ENCODE measurements around the gene CDNF. TPM values are rescaled to one million over a fixed set of nuclear protein-coding genes. Genes with fewer than 3 reads are reported as not detected.
A peak's percentile ranks its signal among the peaks of the same experiment; 100 is the strongest.

The CDNF gene
- total RNA-seq, 1 experiment from 2014 or later = 0.34 TPM

- BruUV-seq (replicated peaks) = no TSS peak
- intact Hi-C loops (cut with micrococcal nuclease; ENCODE audit: unreplicated experiment) = loop anchor here (2.0 kb wide), 1 partner anchor 325 kb away; no protein-coding TSS in a partner anchor
- no peak overlapping the region for H3K4me3 ChIP-seq (ENCODE audit: low read depth, low read length, poor library complexity, severe bottlenecking)
- ChIA-PET CTCF (interaction anchor here (0.7 to 1.3 kb wide), 2 partner anchors 289 to 325 kb away, joined by 3 to 4 read pairs; no protein-coding TSS in a partner anchor), POLR2A (ENCODE audit: low non-redundant PET) (no interaction called here)
- H3K36me3 ChIP-seq (ENCODE audit: insufficient read depth, low read length, poor library complexity, severe bottlenecking) = no peaks in the 10 kb centered on the region
- H3K27me3 ChIP-seq (replicated peaks; ENCODE audit: insufficient read depth, low read depth, low read length, poor library complexity) = no peaks in the 10 kb centered on the region
- no peak for DNase-seq (ENCODE audit: low spot score)
- H3K4me1 ChIP-seq (ENCODE audit: insufficient read depth, low read length, poor library complexity, severe bottlenecking) = no peaks in the 10 kb centered on the region
- no peaks in the 10 kb centered on the region for H3K9me3 ChIP-seq (ENCODE audit: low read depth, low read length, poor library complexity, severe bottlenecking)
- TF ChIP-seq EZH2 (IDR thresholded peaks at IDR 0.05; ENCODE audit: borderline replicate concordance, low read depth, low read length, poor library complexity, severe bottlenecking) (no peak), CTCF (conservative IDR thresholded peaks at IDR 0.05; ENCODE audit: low read depth, low read length) (no peak)
- H3K27ac ChIP-seq (ENCODE audit: low read depth, low read length, poor library complexity, severe bottlenecking) = no peak overlapping the region
These were observed 13.9 kb downstream of the CDNF start for GRCh38 chr10:14823966-14824365.

- DNase-seq (ENCODE audit: low spot score) = peak; percentile 60
- no TSS peak for BruUV-seq (replicated peaks)
- Histone ChIP-seq H3K9me3 (ENCODE audit: low read depth, low read length, poor library complexity, severe bottlenecking) (no peaks in the 10 kb centered on the region), H3K4me3 (ENCODE audit: low read depth, low read length, poor library complexity, severe bottlenecking) (no peak overlapping the region), H3K27ac (ENCODE audit: low read depth, low read length, poor library complexity, severe bottlenecking) (no peak overlapping the region), H3K27me3 (replicated peaks; ENCODE audit: insufficient read depth, low read depth, low read length, poor library complexity) (no peaks in the 10 kb centered on the region), H3K4me1 (ENCODE audit: insufficient read depth, low read length, poor library complexity, severe bottlenecking) (no peaks in the 10 kb centered on the region), H3K36me3 (ENCODE audit: insufficient read depth, low read length, poor library complexity, severe bottlenecking) (no peaks in the 10 kb centered on the region)
- intact Hi-C loops (cut with micrococcal nuclease; ENCODE audit: unreplicated experiment) = loop anchor here (2.0 kb wide), 1 partner anchor 324 kb away; no protein-coding TSS in a partner anchor
- ChIA-PET CTCF (interaction anchor here (0.6 to 1.3 kb wide), 3 partner anchors 41 to 324 kb away, joined by 3 to 5 read pairs (median 4); no protein-coding TSS in a partner anchor), POLR2A (ENCODE audit: low non-redundant PET) (no interaction called here)
- TF ChIP-seq CTCF (conservative IDR thresholded peaks at IDR 0.05; ENCODE audit: low read depth, low read length) = peak; percentile 71
- no peak for TF ChIP-seq EZH2 (IDR thresholded peaks at IDR 0.05; ENCODE audit: borderline replicate concordance, low read depth, low read length, poor library complexity, severe bottlenecking)
These were observed 14.7 kb downstream of the CDNF start for GRCh38 chr10:14822879-14823755.

GRCh38 chr10:14821635-14822375, 16.0 kb downstream of the CDNF start:
- Histone ChIP-seq H3K27me3 (replicated peaks; ENCODE audit: insufficient read depth, low read depth, low read length, poor library complexity) (no peaks in the 10 kb centered on the region), H3K4me1 (ENCODE audit: insufficient read depth, low read length, poor library complexity, severe bottlenecking) (no peaks in the 10 kb centered on the region), H3K27ac (ENCODE audit: low read depth, low read length, poor library complexity, severe bottlenecking) (no peak overlapping the region), H3K36me3 (ENCODE audit: insufficient read depth, low read length, poor library complexity, severe bottlenecking) (no peaks in the 10 kb centered on the region), H3K4me3 (ENCODE audit: low read depth, low read length, poor library complexity, severe bottlenecking) (no peak overlapping the region), H3K9me3 (ENCODE audit: low read depth, low read length, poor library complexity, severe bottlenecking) (no peaks in the 10 kb centered on the region)
- DNase-seq (ENCODE audit: low spot score) = no peak
- POLR2A ChIA-PET (ENCODE audit: low non-redundant PET) = no interaction called here
- TF ChIP-seq CTCF (conservative IDR thresholded peaks at IDR 0.05; ENCODE audit: low read depth, low read length) (no peak), EZH2 (IDR thresholded peaks at IDR 0.05; ENCODE audit: borderline replicate concordance, low read depth, low read length, poor library complexity, severe bottlenecking) (no peak)
- CTCF ChIA-PET = no interaction called here
- BruUV-seq (replicated peaks) = no TSS peak
- intact Hi-C loops (cut with micrococcal nuclease; ENCODE audit: unreplicated experiment) = loop anchor here (2.0 kb wide), 1 partner anchor 323 kb away; no protein-coding TSS in a partner anchor

Measured in A673 (cell line).